ENCODE data around the gene TNNT1. TPM values are rescaled to one million over a fixed set of nuclear protein-coding genes. Genes with fewer than 3 reads are reported as not detected.

TNNT1 gene
- total and polyA plus RNA-seq, 2 donors (not counting 3 experiments of a cell fraction or from before 2014, with no cell fraction given) = 0.22 to 0.51 TPM

GRCh38 chr19:55171440-55171839, 22.4 kb upstream of the TNNT1 start:
- no peak overlapping the region for H3K9ac ChIP-seq (replicated peaks; ENCODE audit: extremely low read depth, insufficient read depth, low read length)
- TF ChIP-seq FOS (IDR thresholded peaks at IDR 0.05; ENCODE audit: borderline replicate concordance, insufficient read depth, low read length) = no peak
- TF ChIP-seq GATA2 (IDR thresholded peaks at IDR 0.05; ENCODE audit: insufficient read depth, insufficient read length, low read depth, low read length) = no peak
- no peak for TF ChIP-seq POLR2AphosphoS5 (IDR thresholded peaks at IDR 0.05; ENCODE audit: insufficient read depth, low read depth, low read length)
- no peak for TF ChIP-seq MAX (IDR thresholded peaks at IDR 0.05; ENCODE audit: insufficient read depth, insufficient read length)
- TF ChIP-seq MYC (IDR thresholded peaks at IDR 0.05; ENCODE audit: low read depth, low read length) = no peak
- TF ChIP-seq JUN (IDR thresholded peaks at IDR 0.05; ENCODE audit: borderline replicate concordance, insufficient read depth, insufficient read length, low read depth) = no peak
- TF ChIP-seq EZH2 (IDR thresholded peaks at IDR 0.05; ENCODE audit: borderline replicate concordance, low read depth, low read length, severe bottlenecking) = no peak
- no peak for TF ChIP-seq CTCF (IDR thresholded peaks at IDR 0.05; ENCODE audit: extremely low read depth in 1 of 2, insufficient read depth in 1 of 2, low read depth in 1 of 2, low read length in 2 of 2)
- TF ChIP-seq POLR2A (IDR thresholded peaks at IDR 0.05; ENCODE audit: low read depth, low read length) = no peak
- FAIRE-seq (no peak), DNase-seq (ENCODE audit: low read depth, low spot score) (no peak)
- peaks cover 22 to 27% of the 10 kb centered on the region in 2 experiments for H3K27me3 ChIP-seq (ENCODE audit: control insufficient read depth in 2 of 2, insufficient read depth in 2 of 2, low read length in 2 of 2)
- no peaks in the 10 kb centered on the region for H4K20me1 ChIP-seq (replicated peaks; ENCODE audit: control insufficient read depth, extremely low read depth, insufficient read depth, low read length)
- no peaks in the 10 kb centered on the region for H3K4me1 ChIP-seq (ENCODE audit: control insufficient read depth, extremely low read depth, insufficient read depth, low read length)
- no peak overlapping the region for H2AFZ ChIP-seq (ENCODE audit: low read depth, low read length)
- BruUV-seq (replicated peaks) = no TSS peak
- dilution Hi-C loops (cut with MboI; ENCODE audit: extremely low pct_ligation_motif_present, low sequenced_read_pairs) = no loop called here
- H3K36me3 ChIP-seq (ENCODE audit: control insufficient read depth in 2 of 2, extremely low read depth in 1 of 2, insufficient read depth in 2 of 2, low read length in 2 of 2) = no peaks in the 10 kb centered on the region
- H3K4me3 ChIP-seq (replicated peaks in 1 of 3; ENCODE audit: insufficient read depth in 1 of 3, low read depth in 1 of 3, low read length in 3 of 3) = no peak overlapping the region
- ChIA-PET CTCF (interaction anchor here (0.7 to 1.1 kb wide), 4 partner anchors 9 to 332 kb away, joined by 3 to 4 read pairs (median 3); partner anchors contain the start of gene SYT5), POLR2A (no interaction called here)
- no peaks in the 10 kb centered on the region for H3K9me3 ChIP-seq (replicated peaks; ENCODE audit: control insufficient read depth, insufficient read depth, low read length)
- H3K4me2 ChIP-seq (ENCODE audit: insufficient read depth, low read length) = no peak overlapping the region
- H3K79me2 ChIP-seq (ENCODE audit: control insufficient read depth, insufficient read depth, low read length) = no peaks in the 10 kb centered on the region
- no peaks in the 10 kb centered on the region for H3K9me1 ChIP-seq (replicated peaks; ENCODE audit: control insufficient read depth, extremely low read depth, insufficient read depth, low read length)
- H3K27ac ChIP-seq (ENCODE audit: insufficient read depth, low read depth, low read length) = no peak overlapping the region
- intact Hi-C loops (cut with micrococcal nuclease) = no loop called here
